Measurements from ENCODE around the gene CLGN. TPM values are rescaled to one million over a fixed set of nuclear protein-coding genes. Genes with fewer than 3 reads are reported as not detected.

The CLGN gene
- total and polyA plus RNA-seq, 10 of the 15 experiments (the other 5 are each of a cell fraction or from before 2014, with no cell fraction given) = 0.11 to 1.0 (median 0.62) TPM

- no peaks in the 10 kb centered on the region for H3K79me2 ChIP-seq (ENCODE audit: control insufficient read depth, insufficient read depth, low read length)
- H3K4me2 ChIP-seq (ENCODE audit: control insufficient read depth, insufficient read depth) = no peak overlapping the region
- in situ Hi-C loops (cut with MboI) (loop anchor here (5.0 kb wide), 1 partner anchor 254 kb away; no protein-coding TSS in a partner anchor), intact Hi-C loops (cut with micrococcal nuclease; ENCODE audit: unreplicated experiment) (no loop called here)
- DNase-seq (ENCODE audit: low read depth, low spot score) (no peak), FAIRE-seq (no peak), ATAC-seq (no peak)
- H3K4me1 ChIP-seq (ENCODE audit: control insufficient read depth, insufficient read depth, low read length) = no peaks in the 10 kb centered on the region
- TF ChIP-seq POLR2A (IDR thresholded peaks at IDR 0.05; ENCODE audit: low read depth, low read length) (no peak), NFXL1 (IDR thresholded peaks at IDR 0.05; ENCODE audit: borderline replicate concordance) (no peak), EGR1 (IDR thresholded peaks at IDR 0.05; ENCODE audit: borderline replicate concordance in 1 of 2, low read depth in 2 of 2, low read length in 2 of 2) (no peak), HDAC6 (IDR thresholded peaks at IDR 0.05; ENCODE audit: unreplicated experiment) (no peak), RUNX3 (IDR thresholded peaks at IDR 0.05; ENCODE audit: low read length) (no peak), LARP7 (IDR thresholded peaks at IDR 0.05) (no peak), ZNF274 (IDR thresholded peaks at IDR 0.05; ENCODE audit: insufficient read depth, insufficient read length) (no peak), JUNB (IDR thresholded peaks at IDR 0.05) (no peak), SUPT20H (IDR thresholded peaks at IDR 0.05; ENCODE audit: borderline replicate concordance, control insufficient read depth, low read depth, low read length) (no peak), MYC (IDR thresholded peaks at IDR 0.05; ENCODE audit: insufficient read depth, insufficient read length, insufficient replicate concordance, low read length, severe bottlenecking) (no peak), ESRRA (IDR thresholded peaks at IDR 0.05; ENCODE audit: low read length) (no peak), CHD1 (IDR thresholded peaks at IDR 0.05; ENCODE audit: low read depth, low read length) (no peak), BCL11A (IDR thresholded peaks at IDR 0.05; ENCODE audit: low read depth, low read length) (no peak), SRF (IDR thresholded peaks at IDR 0.05; ENCODE audit: low read depth in 2 of 2, low read length in 2 of 2) (no peak)
- TF ChIP-seq, protein P1, sequence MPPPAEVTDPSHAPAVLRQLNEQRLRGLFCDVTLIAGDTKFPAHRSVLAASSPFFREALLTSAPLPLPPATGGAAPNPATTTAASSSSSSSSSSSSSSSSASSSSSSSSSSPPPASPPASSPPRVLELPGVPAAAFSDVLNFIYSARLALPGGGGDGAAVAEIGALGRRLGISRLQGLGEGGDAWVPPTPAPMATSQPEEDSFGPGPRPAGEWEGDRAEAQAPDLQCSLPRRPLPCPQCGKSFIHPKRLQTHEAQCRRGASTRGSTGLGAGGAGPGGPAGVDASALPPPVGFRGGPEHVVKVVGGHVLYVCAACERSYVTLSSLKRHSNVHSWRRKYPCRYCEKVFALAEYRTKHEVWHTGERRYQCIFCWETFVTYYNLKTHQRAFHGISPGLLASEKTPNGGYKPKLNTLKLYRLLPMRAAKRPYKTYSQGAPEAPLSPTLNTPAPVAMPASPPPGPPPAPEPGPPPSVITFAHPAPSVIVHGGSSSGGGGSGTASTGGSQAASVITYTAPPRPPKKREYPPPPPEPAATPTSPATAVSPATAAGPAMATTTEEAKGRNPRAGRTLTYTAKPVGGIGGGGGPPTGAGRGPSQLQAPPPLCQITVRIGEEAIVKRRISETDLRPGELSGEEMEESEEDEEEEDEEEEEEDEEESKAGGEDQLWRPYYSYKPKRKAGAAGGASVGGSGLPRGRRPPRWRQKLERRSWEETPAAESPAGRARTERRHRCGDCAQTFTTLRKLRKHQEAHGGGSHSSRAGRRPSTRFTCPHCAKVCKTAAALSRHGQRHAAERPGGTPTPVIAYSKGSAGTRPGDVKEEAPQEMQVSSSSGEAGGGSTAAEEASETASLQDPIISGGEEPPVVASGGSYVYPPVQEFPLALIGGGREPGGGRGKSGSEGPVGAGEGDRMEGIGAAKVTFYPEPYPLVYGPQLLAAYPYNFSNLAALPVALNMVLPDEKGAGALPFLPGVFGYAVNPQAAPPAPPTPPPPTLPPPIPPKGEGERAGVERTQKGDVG (CRISPR knock-in tag; IDR thresholded peaks at IDR 0.05) = no peak
- TF ChIP-seq, protein P2, sequence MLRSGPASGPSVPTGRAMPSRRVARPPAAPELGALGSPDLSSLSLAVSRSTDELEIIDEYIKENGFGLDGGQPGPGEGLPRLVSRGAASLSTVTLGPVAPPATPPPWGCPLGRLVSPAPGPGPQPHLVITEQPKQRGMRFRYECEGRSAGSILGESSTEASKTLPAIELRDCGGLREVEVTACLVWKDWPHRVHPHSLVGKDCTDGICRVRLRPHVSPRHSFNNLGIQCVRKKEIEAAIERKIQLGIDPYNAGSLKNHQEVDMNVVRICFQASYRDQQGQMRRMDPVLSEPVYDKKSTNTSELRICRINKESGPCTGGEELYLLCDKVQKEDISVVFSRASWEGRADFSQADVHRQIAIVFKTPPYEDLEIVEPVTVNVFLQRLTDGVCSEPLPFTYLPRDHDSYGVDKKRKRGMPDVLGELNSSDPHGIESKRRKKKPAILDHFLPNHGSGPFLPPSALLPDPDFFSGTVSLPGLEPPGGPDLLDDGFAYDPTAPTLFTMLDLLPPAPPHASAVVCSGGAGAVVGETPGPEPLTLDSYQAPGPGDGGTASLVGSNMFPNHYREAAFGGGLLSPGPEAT (IDR thresholded peaks at IDR 0.05; ENCODE audit: low read depth) = no peak
- CTCF ChIA-PET = interaction anchor here (4.4 to 5.9 kb wide), 3 partner anchors 18 to 493 kb away, joined by 31 to 88 read pairs (median 86); partner anchors contain the start of gene SCOC
- SMC1A ChIA-PET (ENCODE audit: uncharacterized antibody, unreplicated experiment) = no interaction called here
- no peaks in the 10 kb centered on the region for H3K9me3 ChIP-seq (replicated peaks; ENCODE audit: control insufficient read depth, insufficient read depth, low read length)
- H3K27me3 ChIP-seq (replicated peaks in 1 of 2; ENCODE audit: control insufficient read depth in 2 of 2, insufficient read depth in 2 of 2, low read length in 1 of 2) = no peaks in the 10 kb centered on the region
- no peaks in the 10 kb centered on the region for H3K36me3 ChIP-seq (ENCODE audit: control insufficient read depth in 2 of 2, insufficient read depth in 2 of 2, low read length in 1 of 2)
- BruUV-seq (replicated peaks) = no TSS peak
- 32% methylated on average over 3 of the region's 3 CpGs for WGBS (ENCODE audit: insufficient coverage, insufficient replicate concordance, low lambda C conversion rate, missing lambda C conversion rate)
- H3K27ac ChIP-seq (ENCODE audit: control insufficient read depth, insufficient read depth) = no peak overlapping the region
- no peaks in the 10 kb centered on the region for H4K20me1 ChIP-seq (ENCODE audit: control insufficient read depth, insufficient read depth)
- POLR2A ChIA-PET = no interaction called here
- H3K4me3 ChIP-seq = no peak overlapping the region
- RAD21 ChIA-PET (ENCODE audit: unreplicated experiment) = interaction anchor here (0.6 kb wide), 1 partner anchor 252 kb away, joined by 3 read pairs; no protein-coding TSS in a partner anchor
- H3K9ac ChIP-seq (ENCODE audit: control insufficient read depth, insufficient read depth, low read length) = no peak overlapping the region
- H2AFZ ChIP-seq (ENCODE audit: control insufficient read depth, low read depth, low read length) = no peak overlapping the region
Observed at GRCh38 chr4:140357868-140358267, 69.6 kb downstream of the CLGN start.
